ENCODE data around the gene LRP5. TPM values are rescaled to one million over a fixed set of nuclear protein-coding genes. Genes with fewer than 3 reads are reported as not detected.

LRP5 gene
- total RNA-seq, 3 donors from 2014 or later, result 23.6 to 48.8 (median 24.5) TPM

DNA sequence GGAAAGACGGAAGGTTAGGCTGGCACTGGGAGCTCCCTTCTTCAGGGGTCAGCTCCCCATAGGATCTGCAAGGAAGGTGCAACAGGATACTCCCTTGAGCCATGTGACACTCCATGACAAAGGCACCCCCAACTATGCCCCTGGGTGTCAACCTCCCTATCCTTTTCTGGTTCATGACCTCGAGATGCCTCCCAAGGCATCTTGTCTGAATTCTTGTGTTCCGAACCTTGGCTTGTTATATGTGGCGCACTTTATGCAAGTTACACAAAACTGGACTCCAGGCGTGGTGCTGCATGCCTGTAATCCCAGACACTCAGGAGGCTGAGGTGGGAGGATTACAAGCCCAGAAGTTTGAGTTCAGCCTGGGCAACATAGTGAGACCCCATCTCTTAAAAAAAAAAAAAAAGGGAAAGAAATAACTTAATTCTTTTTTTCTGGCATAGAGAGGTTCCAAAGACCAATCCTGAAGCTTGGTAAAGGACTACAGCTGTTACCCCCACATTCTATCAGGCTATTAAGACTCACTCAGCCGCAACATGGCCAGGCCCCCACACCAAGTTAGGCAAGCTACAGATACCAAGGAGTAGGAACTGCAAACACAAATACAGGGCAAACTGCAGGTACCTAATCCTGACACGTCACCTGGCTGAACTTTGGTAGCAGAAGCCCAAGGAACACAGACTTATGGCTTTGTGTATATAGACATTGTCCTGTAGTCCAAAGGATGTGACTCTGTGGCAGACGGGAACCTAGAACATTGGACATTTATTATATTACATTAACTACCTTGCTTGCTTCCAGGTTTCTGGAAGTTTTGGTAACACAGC, 42.0 kb upstream of the LRP5 start:
- Histone ChIP-seq H3K4me1 (peaks cover 7% of the 10 kb centered on the region in 2 donors), H3K9me3 (no peaks in the 10 kb centered on the region), H3K27me3 (no peaks in the 10 kb centered on the region), H3K27ac (peak overlapping the region; percentile 94 to 95), H3K4me3 (peak overlapping the region; percentile 65 to 89 (median 84)), H3K36me3 (no peaks in the 10 kb centered on the region)
- intact Hi-C loops (cut with DNase I; ENCODE audit: low total_unique reads), result no loop called here
- DNase-seq (ENCODE audit: low spot score in 2 of 2), result no peak
- TF ChIP-seq, protein P1, sequence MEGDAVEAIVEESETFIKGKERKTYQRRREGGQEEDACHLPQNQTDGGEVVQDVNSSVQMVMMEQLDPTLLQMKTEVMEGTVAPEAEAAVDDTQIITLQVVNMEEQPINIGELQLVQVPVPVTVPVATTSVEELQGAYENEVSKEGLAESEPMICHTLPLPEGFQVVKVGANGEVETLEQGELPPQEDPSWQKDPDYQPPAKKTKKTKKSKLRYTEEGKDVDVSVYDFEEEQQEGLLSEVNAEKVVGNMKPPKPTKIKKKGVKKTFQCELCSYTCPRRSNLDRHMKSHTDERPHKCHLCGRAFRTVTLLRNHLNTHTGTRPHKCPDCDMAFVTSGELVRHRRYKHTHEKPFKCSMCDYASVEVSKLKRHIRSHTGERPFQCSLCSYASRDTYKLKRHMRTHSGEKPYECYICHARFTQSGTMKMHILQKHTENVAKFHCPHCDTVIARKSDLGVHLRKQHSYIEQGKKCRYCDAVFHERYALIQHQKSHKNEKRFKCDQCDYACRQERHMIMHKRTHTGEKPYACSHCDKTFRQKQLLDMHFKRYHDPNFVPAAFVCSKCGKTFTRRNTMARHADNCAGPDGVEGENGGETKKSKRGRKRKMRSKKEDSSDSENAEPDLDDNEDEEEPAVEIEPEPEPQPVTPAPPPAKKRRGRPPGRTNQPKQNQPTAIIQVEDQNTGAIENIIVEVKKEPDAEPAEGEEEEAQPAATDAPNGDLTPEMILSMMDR (IDR thresholded peaks at IDR 0.05), result no peak
- TF ChIP-seq POLR2A (IDR thresholded peaks at IDR 0.05) (no peak), POLR2AphosphoS5 (IDR thresholded peaks at IDR 0.05) (no peak)

DNA sequence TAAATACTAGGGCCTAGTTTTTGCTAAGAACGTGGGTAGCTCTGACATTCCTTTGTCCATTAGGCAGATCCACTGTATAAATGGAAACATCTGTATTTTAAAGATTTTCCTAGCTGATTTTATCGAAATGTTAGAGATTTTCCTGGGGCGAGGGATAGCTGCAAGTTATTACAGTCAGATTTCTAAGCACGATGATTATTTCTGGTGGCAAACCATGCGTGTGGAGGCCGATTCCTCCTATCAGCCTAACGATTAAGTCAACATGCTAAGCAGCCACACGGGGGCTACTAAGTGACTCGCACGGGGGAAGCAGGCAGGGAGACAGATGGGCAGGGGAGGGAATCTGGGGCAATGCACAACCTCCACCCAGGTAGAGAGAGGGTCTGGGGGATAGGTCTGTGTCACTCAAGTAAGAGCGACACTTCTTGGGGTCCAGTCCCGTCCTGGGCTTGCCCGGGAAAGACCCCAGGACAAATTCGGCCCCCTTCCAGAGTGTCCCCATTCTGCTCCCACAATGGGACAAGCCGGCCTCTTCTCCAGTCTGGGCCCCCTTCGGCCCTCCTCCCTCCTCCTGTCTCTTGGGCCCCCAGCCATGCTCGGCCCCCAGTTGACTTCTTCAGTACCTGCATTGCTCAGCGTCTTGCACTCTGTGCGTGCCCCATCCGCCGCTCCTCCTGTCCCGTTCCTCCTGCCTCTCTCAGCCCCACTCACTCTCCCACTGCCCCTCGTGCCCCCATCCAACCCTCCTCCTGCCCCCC, 41.2 kb upstream of the LRP5 start:
- H3K4me1 ChIP-seq, result peaks cover 7% of the 10 kb centered on the region in 2 donors
- intact Hi-C loops (cut with DNase I; ENCODE audit: low total_unique reads), result no loop called here
- no peaks in the 10 kb centered on the region for H3K36me3 ChIP-seq
- no peaks in the 10 kb centered on the region for H3K27me3 ChIP-seq
- DNase-seq (ENCODE audit: low spot score in 2 of 2), result peak in 1 of 2 donors; percentile 30
- no peaks in the 10 kb centered on the region for H3K9me3 ChIP-seq
- H3K27ac ChIP-seq, result peak overlapping the region; percentile 94 to 95
- peak overlapping the region; percentile 65 to 89 (median 84) for H3K4me3 ChIP-seq
- TF ChIP-seq POLR2A (IDR thresholded peaks at IDR 0.05), result no peak
- TF ChIP-seq POLR2AphosphoS5 (IDR thresholded peaks at IDR 0.05), result no peak
- TF ChIP-seq, protein P1 (IDR thresholded peaks at IDR 0.05), result peak; percentile 12 to 40 (median 39)

DNA sequence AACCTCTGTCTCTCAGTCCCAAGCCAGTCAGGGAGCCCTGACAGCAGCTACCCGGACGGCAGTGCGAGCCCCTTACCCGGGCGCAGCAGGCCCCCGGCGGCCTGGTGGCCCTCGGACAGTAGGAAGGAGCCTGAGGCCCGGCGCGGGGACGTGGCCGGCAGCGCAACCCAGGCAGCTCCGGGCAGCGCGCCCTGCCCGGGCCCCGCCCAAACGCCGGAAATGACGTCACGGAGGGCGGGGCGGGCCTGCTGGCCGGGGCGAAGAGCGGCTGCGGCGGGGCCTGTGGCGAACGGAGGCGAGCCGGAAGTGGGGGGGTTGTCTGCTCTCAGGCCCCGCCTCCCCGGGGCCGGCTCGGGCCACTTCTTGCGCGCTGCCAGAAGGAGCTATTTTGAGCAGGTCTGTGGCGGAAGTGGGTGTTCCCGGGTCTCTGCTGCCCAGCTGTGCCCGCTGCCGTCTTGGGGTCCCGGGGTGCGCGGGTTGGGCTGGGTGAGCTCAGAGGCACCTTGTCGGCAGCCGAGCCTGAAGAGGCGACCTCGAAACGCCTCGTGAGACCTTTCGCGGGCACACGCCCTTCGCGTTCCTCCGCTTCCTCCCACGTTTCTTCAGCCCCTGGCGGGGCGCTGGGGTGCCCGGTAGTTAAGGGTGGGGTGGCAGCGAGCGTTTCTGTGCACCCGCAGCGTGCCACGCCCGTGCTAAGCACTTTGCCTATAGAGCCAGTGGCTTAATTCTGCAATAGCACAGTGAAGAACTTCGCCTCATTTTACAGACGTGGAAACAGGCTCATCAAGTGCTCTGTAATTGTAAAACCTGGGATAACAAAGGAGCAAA, 40.4 kb upstream of the LRP5 start, which contains the start of gene C11orf24:
Gene C11orf24 (minus strand): TSS at position 193 of the 828 bp plus-strand sequence. CDS start 8,206 bp downstream, outside the sequence.
- peak within 1 kb of the TSS; percentile 94 to 95 for H3K27ac ChIP-seq
- H3K9me3 ChIP-seq, result no peaks in the 10 kb centered on the region
- H3K4me1 ChIP-seq, result peaks cover 7% of the 10 kb centered on the region in 2 donors
- H3K36me3 ChIP-seq, result no peaks in the 10 kb centered on the region
- peak; percentile 92 for DNase-seq (ENCODE audit: low spot score in 2 of 2)
- peak; percentile 57 to 70 (median 64) for TF ChIP-seq POLR2AphosphoS5 (IDR thresholded peaks at IDR 0.05)
- TF ChIP-seq, protein P1 (IDR thresholded peaks at IDR 0.05), result no peak
- H3K27me3 ChIP-seq, result no peaks in the 10 kb centered on the region
- H3K4me3 ChIP-seq, result peak within 1 kb of the TSS; percentile 65 to 89 (median 84)
- intact Hi-C loops (cut with DNase I; ENCODE audit: low total_unique reads), result no loop called here

DNA sequence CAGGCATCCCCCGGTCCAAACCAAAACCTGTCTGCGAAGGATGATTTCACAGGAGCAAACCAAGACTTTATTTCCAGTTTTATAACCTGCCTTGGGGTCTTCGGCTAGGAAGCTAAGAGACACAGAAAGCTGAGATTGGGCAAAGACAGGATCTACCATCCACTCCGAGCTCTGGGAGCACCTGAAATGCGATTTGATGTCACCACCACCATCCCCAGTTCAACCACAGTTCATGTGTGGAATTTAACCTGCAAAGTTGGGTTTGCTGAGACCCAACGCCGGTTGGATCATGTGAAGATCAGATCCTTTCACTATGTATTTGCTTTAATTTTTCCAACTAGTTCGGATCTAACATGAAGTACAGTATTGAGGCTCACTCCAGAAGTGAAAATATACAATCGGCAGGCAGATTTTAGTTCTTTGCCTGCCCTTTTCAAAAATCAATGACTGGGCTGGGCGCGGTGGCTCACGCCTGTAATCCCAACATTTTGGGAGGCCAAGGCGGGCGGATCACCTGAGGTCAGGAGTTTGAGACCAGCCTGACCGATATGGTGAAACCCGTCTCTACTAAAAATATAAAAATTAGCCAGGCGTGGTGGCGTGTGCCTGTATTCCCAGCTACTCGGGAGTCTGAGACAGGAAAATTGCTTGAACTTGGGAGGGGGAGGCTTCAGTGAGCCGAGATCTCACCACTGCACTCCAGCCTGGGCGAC, 39.2 kb upstream of the LRP5 start:
- Histone ChIP-seq H3K9me3 (no peaks in the 10 kb centered on the region), H3K27me3 (no peaks in the 10 kb centered on the region), H3K4me3 (no peak overlapping the region), H3K27ac (no peak overlapping the region), H3K36me3 (no peaks in the 10 kb centered on the region), H3K4me1 (peaks cover 7% of the 10 kb centered on the region in 2 donors)
- intact Hi-C loops (cut with DNase I; ENCODE audit: low total_unique reads), result no loop called here
- no peak for DNase-seq (ENCODE audit: low spot score in 2 of 2)
- TF ChIP-seq, protein P1 (IDR thresholded peaks at IDR 0.05), result no peak
- no peak for TF ChIP-seq POLR2A (IDR thresholded peaks at IDR 0.05)
- TF ChIP-seq POLR2AphosphoS5 (IDR thresholded peaks at IDR 0.05), result no peak
